Activated T-cell treated with anti-CD3 and anti-CD28 coated beads, Interleukin-2, amount 50 U/mL, for 24 hours (primary cell): ENCODE measurements around the gene SLC35F3.
"Not testable (repeated sequence)": the region's sequence is repeated elsewhere in the genome, so short reads cannot be mapped to it uniquely, and the experiment has no call there.

Experiments used
- DNase-seq: peaks from one replicate; pipeline ENCODE4 v3.0.0-alpha.2; 2020
- H3K27ac Mint-ChIP-seq: 2 replicates; pipeline ENCODE4 v1.8.0; 2020; ENCODE audit warnings: mild to moderate bottlenecking, mixed read lengths
- H3K27me3 Mint-ChIP-seq: 2 replicates; pipeline ENCODE4 v1.8.0; 2020; ENCODE audit warnings: mixed read lengths
- H3K36me3 Mint-ChIP-seq: 2 replicates; pipeline ENCODE4 v1.8.0; 2020; ENCODE audit warnings: low read depth, mixed read lengths
- H3K4me1 Mint-ChIP-seq: 2 replicates; pipeline ENCODE4 v1.8.0; 2020; ENCODE audit warnings: low read depth, mixed read lengths
- H3K4me3 Mint-ChIP-seq: 2 replicates; pipeline ENCODE4 v1.8.0; 2020; ENCODE audit warnings: mild to moderate bottlenecking, moderate library complexity, mixed read lengths
- H3K9me3 Mint-ChIP-seq: 2 replicates; pipeline ENCODE4 v1.8.0; 2020; ENCODE audit warnings: mixed read lengths

The SLC35F3 gene

GRCh38 chr1:233891151-233891550 lies 13.3 kb upstream of the SLC35F3 start:
- DNase-seq, H3K27ac Mint-ChIP-seq, H3K4me1 Mint-ChIP-seq, H3K36me3 Mint-ChIP-seq, H3K4me3 Mint-ChIP-seq: not testable (repeated sequence)
- Mint-ChIP-seq H3K27me3 (peaks cover 13% of the 10 kb centered on the region), H3K9me3 (peaks cover 24% of the 10 kb centered on the region)

- Mint-ChIP-seq H3K36me3 (no peaks in the 10 kb centered on the region), H3K4me3 (no peak overlapping the region), H3K27ac (no peak overlapping the region), H3K9me3 (peaks cover 6% of the 10 kb centered on the region), H3K4me1 (peaks cover 2% of the 10 kb centered on the region), H3K27me3 (peaks cover 31% of the 10 kb centered on the region)
- DNase-seq = no peak
These were observed 6.9 kb upstream of the SLC35F3 start for GRCh38 chr1:233897325-233898162.

- H3K9me3 Mint-ChIP-seq = peaks cover 4% of the 10 kb centered on the region
- peaks cover 9% of the 10 kb centered on the region for H3K4me1 Mint-ChIP-seq
- no peaks in the 10 kb centered on the region for H3K36me3 Mint-ChIP-seq
These were observed 3.0 kb upstream of the SLC35F3 start for GRCh38 chr1:233901495-233901894.

GRCh38 chr1:233905416-233906051 lies 1.1 kb downstream of the SLC35F3 start:
- Mint-ChIP-seq H3K27me3 (peaks cover 65% of the 10 kb centered on the region), H3K4me1 (peaks cover 7% of the 10 kb centered on the region), H3K4me3 (no peak overlapping the region), H3K27ac (no peak overlapping the region), H3K9me3 (no peaks in the 10 kb centered on the region), H3K36me3 (no peaks in the 10 kb centered on the region)
- no peak for DNase-seq

More at GRCh38 chr1:233901495-233901894, 3.0 kb upstream of the SLC35F3 start:
- no peak overlapping the region for H3K4me3 Mint-ChIP-seq
- H3K27ac Mint-ChIP-seq = no peak overlapping the region
- DNase-seq = no peak
- H3K27me3 Mint-ChIP-seq = peaks cover 58% of the 10 kb centered on the region

- DNase-seq = no peak
- H3K4me1 Mint-ChIP-seq = peaks cover 7% of the 10 kb centered on the region
- H3K4me3 Mint-ChIP-seq = no peak overlapping the region
- H3K36me3 Mint-ChIP-seq = no peaks in the 10 kb centered on the region
- H3K27me3 Mint-ChIP-seq = peaks cover 58% of the 10 kb centered on the region
- H3K9me3 Mint-ChIP-seq = no peaks in the 10 kb centered on the region
- H3K27ac Mint-ChIP-seq = no peak overlapping the region
These were observed 2.7 kb downstream of the SLC35F3 start for GRCh38 chr1:233907151-233907550.

- Mint-ChIP-seq H3K9me3 (no peaks in the 10 kb centered on the region), H3K4me1 (peaks cover 7% of the 10 kb centered on the region), H3K36me3 (no peaks in the 10 kb centered on the region), H3K27ac (no peak overlapping the region), H3K27me3 (peaks cover 52% of the 10 kb centered on the region), H3K4me3 (no peak overlapping the region)
- no peak for DNase-seq
These were observed 3.6 kb downstream of the SLC35F3 start for GRCh38 chr1:233908092-233908491.

- Mint-ChIP-seq H3K9me3 (no peaks in the 10 kb centered on the region), H3K4me1 (peaks cover 6% of the 10 kb centered on the region), H3K27ac (no peak overlapping the region), H3K36me3 (no peaks in the 10 kb centered on the region), H3K27me3 (peaks cover 42% of the 10 kb centered on the region), H3K4me3 (no peak overlapping the region)
- no peak for DNase-seq
These were observed 4.7 kb downstream of the SLC35F3 start for GRCh38 chr1:233909195-233909594.

GRCh38 chr1:233912447-233912846 lies 8.0 kb downstream of the SLC35F3 start:
- no peaks in the 10 kb centered on the region for H3K4me1 Mint-ChIP-seq
- peaks cover 2% of the 10 kb centered on the region for H3K9me3 Mint-ChIP-seq
- H3K4me3 Mint-ChIP-seq = no peak overlapping the region
- no peak for DNase-seq
- no peaks in the 10 kb centered on the region for H3K36me3 Mint-ChIP-seq
- H3K27me3 Mint-ChIP-seq = peaks cover 15% of the 10 kb centered on the region
- no peak overlapping the region for H3K27ac Mint-ChIP-seq

GRCh38 chr1:233912909-233913308 lies 8.4 kb downstream of the SLC35F3 start:
- Mint-ChIP-seq H3K4me1 (no peaks in the 10 kb centered on the region), H3K36me3 (no peaks in the 10 kb centered on the region), H3K4me3 (no peak overlapping the region), H3K27ac (no peak overlapping the region), H3K9me3 (peaks cover 2% of the 10 kb centered on the region), H3K27me3 (peaks cover 10% of the 10 kb centered on the region)
- DNase-seq = no peak

GRCh38 chr1:233916706-233917105 lies 12.2 kb downstream of the SLC35F3 start:
- H3K27ac Mint-ChIP-seq = no peak overlapping the region
- no peak overlapping the region for H3K4me3 Mint-ChIP-seq
- DNase-seq = no peak
- no peaks in the 10 kb centered on the region for H3K4me1 Mint-ChIP-seq
- no peaks in the 10 kb centered on the region for H3K36me3 Mint-ChIP-seq
- H3K27me3 Mint-ChIP-seq = no peaks in the 10 kb centered on the region
- peaks cover 2% of the 10 kb centered on the region for H3K9me3 Mint-ChIP-seq

GRCh38 chr1:233919786-233920185 lies 15.3 kb downstream of the SLC35F3 start:
- Mint-ChIP-seq H3K4me3 (no peak overlapping the region), H3K27ac (no peak overlapping the region), H3K36me3 (no peaks in the 10 kb centered on the region), H3K4me1 (no peaks in the 10 kb centered on the region), H3K27me3 (no peaks in the 10 kb centered on the region), H3K9me3 (peaks cover 2% of the 10 kb centered on the region)
- no peak for DNase-seq

GRCh38 chr1:233928123-233928522 lies 23.6 kb downstream of the SLC35F3 start:
- no peak for DNase-seq
- H3K4me1 Mint-ChIP-seq = no peaks in the 10 kb centered on the region
- no peaks in the 10 kb centered on the region for H3K9me3 Mint-ChIP-seq
- no peaks in the 10 kb centered on the region for H3K36me3 Mint-ChIP-seq
- H3K27me3 Mint-ChIP-seq = peaks cover 8% of the 10 kb centered on the region
- H3K4me3 Mint-ChIP-seq = no peak overlapping the region
- H3K27ac Mint-ChIP-seq = no peak overlapping the region

- Mint-ChIP-seq H3K27ac (no peak overlapping the region), H3K4me1 (no peaks in the 10 kb centered on the region), H3K36me3 (no peaks in the 10 kb centered on the region), H3K9me3 (no peaks in the 10 kb centered on the region), H3K4me3 (no peak overlapping the region), H3K27me3 (peaks cover 9% of the 10 kb centered on the region)
- no peak for DNase-seq
These were observed 28.9 kb downstream of the SLC35F3 start for GRCh38 chr1:233933339-233933738.

- H3K27me3 Mint-ChIP-seq = peaks cover 10% of the 10 kb centered on the region
These were observed 30.9 kb downstream of the SLC35F3 start for GRCh38 chr1:233935297-233935868.

GRCh38 chr1:233936422-233936821 lies 31.9 kb downstream of the SLC35F3 start:
- Mint-ChIP-seq H3K27me3 (peaks cover 8% of the 10 kb centered on the region), H3K27ac (no peak overlapping the region), H3K9me3 (no peaks in the 10 kb centered on the region), H3K4me1 (no peaks in the 10 kb centered on the region), H3K4me3 (no peak overlapping the region), H3K36me3 (no peaks in the 10 kb centered on the region)
- DNase-seq = no peak

More at GRCh38 chr1:233935297-233935868, 30.9 kb downstream of the SLC35F3 start:
- Mint-ChIP-seq H3K36me3 (no peaks in the 10 kb centered on the region), H3K4me1 (no peaks in the 10 kb centered on the region), H3K27ac (no peak overlapping the region), H3K9me3 (no peaks in the 10 kb centered on the region), H3K4me3 (no peak overlapping the region)
- no peak for DNase-seq
